HCT116 (cell line): ENCODE measurements around the gene HMX1. TPM values are rescaled to one million over a fixed set of nuclear protein-coding genes. Genes with fewer than 3 reads are reported as not detected.

Experiments
- ATAC-seq: fragments of 200-7000 bp; cut with Tn5 transposase; 2 replicates; pipeline ENCODE4 v1.9.1; 2020; ENCODE audit warnings: mild to moderate bottlenecking, moderate library complexity
- BruUV-seq: library from RNA; stranded (reverse); fragments of 400-500 nt; replicated peaks from 2 replicates; lab custom pipeline; 2021; lab: Mats Ljungman, UMichigan
- CTCF ChIA-PET: fragments of 300-600 bp; sonication (Branson Sonifier 250); formaldehyde crosslinking; loops from one replicate; lab custom pipeline; 2021; ENCODE audit warnings: antibody characterized with exemption; lab: Charles Lee
- POLR2A ChIA-PET: fragments of 300-600, 350-600 bp; sonication (Branson Sonifier 250); formaldehyde crosslinking; loops from one replicate; lab custom pipeline; 2021; ENCODE audit warnings: antibody characterized with exemption; lab: Charles Lee
- RAD21 ChIA-PET, 2 experiments: fragments of 300-600 bp; sonication (Branson Sonifier 250); formaldehyde crosslinking; loops; one replicate each; lab custom pipeline; 2023; ENCODE audit warnings: low total read pairs in 2 of 2; ENCODE audit not compliant: uncharacterized antibody in 2 of 2, unreplicated experiment in 2 of 2, low non-redundant PET in 1 of 2; lab: Charles Lee
- DNase-seq: peaks from one replicate; pipeline ENCODE4 v3.0.0-alpha.2; 2010; ENCODE audit warnings: low read depth, low spot score
- H2AFZ ChIP-seq: fragments of 200-600 bp; shearing (Covaris generic), sonication (generic); 2 replicates; pipeline ENCODE4 v1.6.1; 2017; ENCODE audit warnings: low read depth, mixed run types, mixed read lengths, antibody characterized with exemption, low read length; ENCODE audit not compliant: poor library complexity, severe bottlenecking
- H3K27ac ChIP-seq: 2 replicates; pipeline ENCODE4 v1.5.1; 2012; ENCODE audit warnings: low read depth, low read length
- H3K27me3 ChIP-seq: fragments of 200-600 bp; sonication (generic); 2 replicates; pipeline ENCODE4 v1.6.1; 2016; ENCODE audit warnings: mixed run types, low read length, mixed read lengths; ENCODE audit not compliant: insufficient read depth
- H3K36me3 ChIP-seq, 2 experiments: fragments of 200-500 bp in 1 of 2; fragments of 200-600 bp in 1 of 2; sonication (Bioruptor generic) in 1 of 2; sonication (generic) in 1 of 2; 2 replicates each; pipeline versions ENCODE4 v1.5.1 to v1.6.1; 2014 to 2016; ENCODE audit warnings: low read length in 2 of 2, inconsistent platforms in 1 of 2, mixed read lengths in 1 of 2, mixed run types in 1 of 2; ENCODE audit not compliant: insufficient read depth in 2 of 2, control insufficient read depth in 1 of 2
- H3K4me1 ChIP-seq, 2 experiments: fragments of 200-600 bp in 1 of 2; sonication (generic) in 1 of 2; 2 replicates each; pipeline versions ENCODE4 v1.5.1 to v1.6.1; 2012 to 2017; ENCODE audit warnings: low read length in 2 of 2, inconsistent platforms in 1 of 2, mild to moderate bottlenecking in 1 of 2, mixed read lengths in 1 of 2, mixed run types in 1 of 2, moderate library complexity in 1 of 2; ENCODE audit not compliant: insufficient read depth in 2 of 2, control insufficient read depth in 1 of 2
- H3K4me2 ChIP-seq: fragments of 200-600 bp; sonication (generic); 2 replicates; pipeline ENCODE4 v1.6.1; 2017; ENCODE audit warnings: mixed run types, low read length, mixed read lengths
- H3K4me3 ChIP-seq, 2 experiments: fragments of 200-600 bp in 1 of 2; sonication (generic) in 1 of 2; replicated peaks in 1 of 2; 2 replicates each; pipeline ENCODE4 v1.5.1; 2011 to 2016; ENCODE audit warnings: low read length in 2 of 2, control low read depth in 1 of 2, low read depth in 1 of 2, mild to moderate bottlenecking in 1 of 2, mixed read lengths in 1 of 2, mixed run types in 1 of 2
- H3K79me2 ChIP-seq: fragments of 200-600 bp; sonication (generic); 2 replicates; pipeline ENCODE4 v1.6.1; 2017; ENCODE audit warnings: mild to moderate bottlenecking, mixed run types, low read length, moderate library complexity, mixed read lengths; ENCODE audit not compliant: insufficient read depth
- H3K9ac ChIP-seq: fragments of 200-600 bp; sonication (generic); 2 replicates; pipeline ENCODE4 v1.6.1; 2016; ENCODE audit warnings: low read length, mixed read lengths
- H3K9me2 ChIP-seq: fragments of 200-600 bp; sonication (generic), shearing (Covaris generic); 2 replicates; pipeline ENCODE4 v1.6.1; 2017; ENCODE audit warnings: mixed run types, mild to moderate bottlenecking, moderate library complexity; ENCODE audit not compliant: insufficient read depth
- H3K9me3 ChIP-seq, 2 experiments: fragments of 200-500 bp in 1 of 2; fragments of 200-600 bp in 1 of 2; sonication (Bioruptor generic) in 1 of 2; sonication (generic) in 1 of 2; 2 replicates each; pipeline ENCODE4 v1.6.1; 2014 to 2017; ENCODE audit warnings: low read length in 2 of 2, mixed read lengths in 2 of 2, inconsistent platforms in 1 of 2, low read depth in 1 of 2, mild to moderate bottlenecking in 1 of 2, mixed run types in 1 of 2, moderate library complexity in 1 of 2; ENCODE audit not compliant: control insufficient read depth in 1 of 2, insufficient read depth in 1 of 2
- H4K20me1 ChIP-seq: fragments of 200-600 bp; sonication (generic), shearing (Covaris generic); 2 replicates; pipeline ENCODE4 v1.6.1; 2017; ENCODE audit warnings: mixed run types, mild to moderate bottlenecking, moderate library complexity; ENCODE audit not compliant: insufficient read depth
- CTCF ChIP-seq, 3 experiments: fragments of 200-600 bp in 1 of 3; sonication (generic) in 1 of 3; IDR thresholded peaks in 2 of 3; conservative IDR thresholded peaks in 1 of 3; 2 replicates each; pipeline ENCODE4 v1.5.1; 2012 to 2017; ENCODE audit warnings: low read depth in 2 of 3, low read length in 2 of 3, antibody characterized with exemption in 1 of 3, borderline replicate concordance in 1 of 3, control low read depth in 1 of 3, mild to moderate bottlenecking in 1 of 3, mixed read lengths in 1 of 3, mixed run types in 1 of 3, moderate library complexity in 1 of 3; ENCODE audit not compliant: insufficient read depth in 1 of 3
- EZH2phosphoT487 ChIP-seq: fragments of 200-600 bp; IDR thresholded peaks from 2 replicates; pipeline ENCODE4 v1.6.1; 2018; ENCODE audit warnings: antibody characterized with exemption, borderline replicate concordance
- POLR2A ChIP-seq: IDR thresholded peaks from 2 replicates; pipeline ENCODE4 v1.7.0; 2011; ENCODE audit warnings: borderline replicate concordance; ENCODE audit not compliant: insufficient read depth, insufficient read length; ENCODE audit errors: extremely low read depth
- POLR2AphosphoS5 ChIP-seq: IDR thresholded peaks from 2 replicates; pipeline ENCODE4 v1.6.1; 2011; ENCODE audit warnings: mild to moderate bottlenecking, low read depth, low read length, moderate library complexity
- RAD21 ChIP-seq: IDR thresholded peaks from 2 replicates; pipeline ENCODE4 v1.6.1; 2012; ENCODE audit warnings: low read depth, mild to moderate bottlenecking
- REST ChIP-seq: IDR thresholded peaks from 2 replicates; pipeline ENCODE4 v1.6.1; 2012; ENCODE audit warnings: low read depth
- SP1 ChIP-seq: IDR thresholded peaks from 2 replicates; pipeline ENCODE4 v1.6.1; 2012; ENCODE audit warnings: low read depth
- TCF7L2 ChIP-seq: IDR thresholded peaks from 2 replicates; pipeline ENCODE4 v1.7.0; 2011; ENCODE audit warnings: borderline replicate concordance, inconsistent platforms; ENCODE audit not compliant: insufficient read depth, insufficient read length; ENCODE audit errors: extremely low read depth
- ZFX ChIP-seq: fragments of 450-650 bp; IDR thresholded peaks from 2 replicates; pipeline ENCODE4 v1.6.1; 2017
- ZNF274 ChIP-seq: fragments of 200-500 bp; sonication (Bioruptor generic); IDR thresholded peaks from 2 replicates; pipeline ENCODE4 v1.6.1; 2014; ENCODE audit warnings: mild to moderate bottlenecking, low read depth, low read length, inconsistent platforms
- intact Hi-C: fragments of 100-400 bp; cut with micrococcal nuclease; formaldehyde crosslinking; loops from 2 replicates; pipeline ENCODE4 v1.10.0; 2022
- total RNA-seq: library from RNA; stranded (reverse); gene quantifications from one replicate; pipeline ENCODE4 v1.2.1, GENCODE V29; 2021; ENCODE audit not compliant: unreplicated experiment

The HMX1 gene
- total RNA-seq, 1 experiment from 2014 or later: 0.39 TPM

GRCh38 chr4:8912506-8912905, 40.9 kb upstream of the HMX1 start:
- POLR2A ChIA-PET: no interaction called here
- H3K4me1 ChIP-seq: peaks cover 3 to 4% of the 10 kb centered on the region in 2 experiments; a peak in 2 of 4 replicates
- H4K20me1 ChIP-seq: no peaks in the 10 kb centered on the region
- no peaks in the 10 kb centered on the region for H3K27me3 ChIP-seq
- no peak overlapping the region for H3K9ac ChIP-seq
- no peak overlapping the region for H2AFZ ChIP-seq
- no TSS peak for BruUV-seq
- intact Hi-C loops: loop anchor here (10.0 kb wide), 1 partner anchor 448 kb away; no protein-coding TSS in a partner anchor
- H3K4me3 ChIP-seq: no peak overlapping the region
- TF ChIP-seq ZFX (no peak), POLR2AphosphoS5 (no peak), TCF7L2 (no peak), ZNF274 (no peak), POLR2A (no peak), EZH2phosphoT487 (no peak), REST (no peak), SP1 (no peak), RAD21 (no peak), CTCF (IDR thresholded peaks at IDR 0.05 in 2 of 3, conservative IDR thresholded peaks at IDR 0.05 in 1 of 3; ENCODE audit: borderline replicate concordance in 1 of 3, insufficient read depth in 1 of 3, low read depth in 2 of 3, low read length in 2 of 3) (no peak)
- no peak for ATAC-seq
- no peak for DNase-seq
- no peak overlapping the region for H3K4me2 ChIP-seq
- CTCF ChIA-PET: no interaction called here
- no peaks in the 10 kb centered on the region for H3K9me3 ChIP-seq
- H3K79me2 ChIP-seq: no peaks in the 10 kb centered on the region
- no peak overlapping the region for H3K27ac ChIP-seq
- RAD21 ChIA-PET: no interaction called here
- no peaks in the 10 kb centered on the region for H3K9me2 ChIP-seq
- H3K36me3 ChIP-seq: no peaks in the 10 kb centered on the region
